Hypothalamus (tissue), 51 donors: Measurements from ENCODE around the gene SNCG.
A peak's percentile ranks its signal among the peaks of the same experiment; 100 is the strongest.
"Not testable (repeated sequence)": the region's sequence is repeated elsewhere in the genome, so short reads cannot be mapped to it uniquely, and the experiment has no call there.

Experiments
- DNase-seq, 51 donors: peaks; one replicate each; lab custom pipeline; 2025; lab: John Stamatoyannopoulos, UW

Gene SNCG

DNA sequence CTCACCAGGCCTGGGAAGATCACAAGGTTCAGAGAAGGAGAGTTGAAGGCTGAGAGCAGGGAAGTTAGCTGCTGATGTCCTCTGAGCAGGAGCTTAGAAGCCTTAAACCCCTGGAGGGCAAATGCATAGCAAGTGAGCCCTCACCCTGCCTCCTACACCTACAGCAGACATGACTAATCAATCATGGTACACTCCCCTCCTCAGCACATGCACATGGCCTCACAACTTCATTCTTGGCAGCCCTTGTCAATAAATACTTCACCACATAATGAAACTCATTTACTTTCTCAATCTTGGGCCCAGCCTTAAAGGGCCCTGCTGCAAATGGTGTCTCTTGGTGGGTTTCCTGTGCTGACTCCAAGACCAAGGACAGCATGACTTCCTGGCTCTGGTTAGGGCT is 13.9 kb upstream of the SNCG start:
- DNase-seq = no peak

DNA sequence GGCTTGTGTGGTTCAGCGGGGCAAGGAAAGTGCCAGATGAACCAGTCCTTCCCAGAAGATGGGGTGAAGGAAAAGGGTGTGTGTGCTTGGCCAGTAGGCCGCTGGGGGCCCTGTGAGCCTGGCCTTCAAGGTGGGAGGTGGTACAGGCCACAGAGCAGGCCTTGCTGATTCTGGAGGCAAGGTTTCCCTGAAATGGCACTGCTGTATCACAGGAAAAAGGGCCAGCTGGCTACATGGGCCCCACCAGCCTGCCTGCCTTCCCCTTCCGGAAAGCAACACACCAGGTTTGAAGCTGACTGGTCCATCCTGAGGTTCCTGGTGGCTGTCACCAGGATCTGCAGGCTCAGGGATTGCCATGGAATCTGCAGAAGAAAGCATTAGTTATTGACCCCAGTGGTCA is 13.5 kb upstream of the SNCG start:
- no peak for DNase-seq

DNA sequence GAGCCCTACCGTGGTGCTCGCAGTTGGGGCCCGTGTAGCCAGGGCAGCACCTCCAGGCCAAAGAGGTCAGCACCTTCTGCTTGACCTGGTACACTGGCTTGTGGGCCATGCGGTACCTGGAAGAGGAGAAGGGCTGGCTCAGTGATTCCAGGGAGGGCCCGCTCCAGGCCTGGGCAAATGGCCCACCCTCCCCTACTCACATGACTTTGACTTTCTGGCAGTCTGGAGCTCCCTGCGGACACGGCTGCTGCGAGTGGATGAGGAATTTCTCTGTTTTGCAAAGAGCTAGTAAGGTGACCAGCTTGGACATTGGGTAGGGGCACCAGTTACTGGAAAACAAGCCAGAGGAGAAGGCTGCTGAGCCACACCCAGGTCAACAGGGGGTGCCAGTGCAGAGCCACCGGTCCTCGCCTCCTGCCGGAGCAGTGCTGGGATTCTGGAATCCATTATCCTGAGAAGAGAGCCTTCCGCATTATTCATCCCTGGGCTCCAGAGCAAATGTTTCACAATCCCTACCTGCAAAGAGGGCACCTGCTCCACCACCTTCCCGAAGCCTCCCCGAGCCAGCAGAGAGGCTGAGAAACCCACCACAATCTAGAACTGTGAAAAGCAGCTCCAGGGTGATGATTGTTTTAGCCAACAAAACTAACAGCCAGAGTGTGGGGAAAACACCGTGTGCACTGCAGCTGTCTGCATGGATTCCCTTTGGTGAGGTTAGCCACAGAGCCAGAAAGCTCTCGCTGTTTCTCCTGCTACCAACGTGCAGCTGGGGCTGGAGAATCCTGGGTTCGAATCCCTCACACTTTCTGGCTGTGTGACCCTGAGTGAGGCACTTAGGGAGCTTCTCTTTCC is 12.8 kb upstream of the SNCG start:
- DNase-seq = peak in 2 of 51 donors; percentile 20 to 31

GRCh38 chr10:86946213-86947155 is 11.9 kb upstream of the SNCG start:
- DNase-seq = peak in 8 of 51 donors; percentile 18 to 40 (median 23)

DNA sequence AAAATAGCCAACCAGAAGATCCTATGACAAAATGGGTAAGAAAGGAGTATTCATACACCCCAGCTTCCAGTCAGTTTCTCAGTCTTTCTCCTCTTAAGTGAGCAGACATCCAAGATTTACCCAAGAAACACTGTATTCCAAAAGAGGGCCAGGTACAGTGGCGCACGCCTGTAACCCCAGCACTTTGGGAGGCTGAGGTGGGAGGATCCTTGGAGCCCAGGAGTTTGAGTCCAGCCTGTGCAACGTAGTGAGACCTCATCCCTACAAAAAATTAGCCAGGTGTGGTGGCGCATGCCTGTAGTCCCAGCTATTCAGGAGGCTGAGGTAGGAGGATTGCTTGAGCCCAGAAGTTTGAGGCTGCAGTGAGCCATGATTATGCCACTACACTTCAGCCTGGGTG is 10.6 kb upstream of the SNCG start:
- DNase-seq = not testable (repeated sequence)

- DNase-seq = no peak
These were observed 8.1 kb upstream of the SNCG start for GRCh38 chr10:86950349-86950748.

GRCh38 chr10:86951184-86951761 is 7.1 kb upstream of the SNCG start:
- DNase-seq = no peak

DNA sequence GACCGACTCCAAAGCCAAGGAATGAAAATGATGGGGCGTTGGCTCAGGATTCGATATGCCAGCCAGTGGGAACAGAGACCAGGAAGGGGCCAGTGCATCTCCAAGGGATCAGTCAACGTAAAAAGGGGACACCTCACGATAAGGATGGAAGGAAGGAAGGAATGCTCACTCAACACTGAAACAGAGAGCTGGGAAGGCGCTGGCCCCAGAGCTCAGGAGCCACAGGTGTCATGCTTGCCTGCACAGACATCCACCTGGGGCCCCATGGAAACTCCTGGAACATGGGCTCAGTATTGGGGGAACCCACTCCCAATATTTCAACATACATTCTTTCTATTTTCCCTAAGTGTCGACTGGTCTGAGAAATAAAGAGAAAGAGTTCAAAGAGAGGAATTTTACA is 6.3 kb upstream of the SNCG start:
- no peak for DNase-seq

GRCh38 chr10:86952697-86953096 is 5.7 kb upstream of the SNCG start:
- DNase-seq = not testable (repeated sequence)

DNA sequence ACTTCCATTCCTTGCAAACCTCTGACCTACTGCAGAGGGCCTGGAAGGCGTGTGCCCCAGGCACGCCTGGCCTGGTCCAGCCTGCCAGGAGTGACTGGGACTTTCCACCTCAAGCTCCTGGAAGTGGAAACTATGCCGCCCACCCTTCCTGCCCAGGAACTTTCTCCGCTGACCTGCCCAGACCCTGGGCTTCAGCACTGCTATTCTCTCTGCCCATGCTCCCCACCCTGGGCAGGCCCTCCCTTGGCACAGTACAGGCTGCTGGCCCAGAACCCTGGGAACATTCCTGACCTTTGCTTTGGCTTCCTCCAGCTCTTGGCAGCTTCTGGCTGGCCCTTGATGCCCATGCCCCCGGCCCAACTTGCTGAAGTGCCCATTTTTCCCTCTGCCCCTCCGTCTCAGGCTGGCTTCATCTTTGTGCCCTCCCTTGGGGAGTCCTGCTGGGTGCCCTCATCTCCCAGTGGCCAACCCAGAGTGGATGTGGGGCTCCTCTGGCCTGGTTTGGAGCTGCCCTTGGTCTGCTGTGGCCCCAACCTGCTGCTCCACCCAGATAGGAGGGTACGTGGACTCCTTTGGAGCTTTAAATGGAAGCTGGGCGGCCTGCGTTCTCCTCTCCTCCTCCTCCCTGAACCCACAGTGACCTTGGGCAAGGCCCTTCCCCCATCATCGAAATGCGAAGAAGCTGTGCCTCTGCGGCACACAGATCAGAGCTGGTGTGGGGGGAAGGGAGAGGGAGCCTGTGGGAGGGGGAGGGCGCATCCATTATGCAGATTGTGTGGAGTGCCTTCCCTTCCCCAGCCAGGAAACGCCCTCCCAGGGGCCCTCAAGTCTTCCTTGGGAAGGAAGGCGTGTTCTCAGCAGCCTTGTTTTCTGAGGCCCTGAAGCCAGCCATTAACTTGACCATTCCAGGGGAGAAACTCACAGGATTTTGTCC is 4.4 kb upstream of the SNCG start:
- peak in 21 of 51 donors; percentile 21 to 70 (median 46) for DNase-seq

GRCh38 chr10:86954681-86955500 is 3.5 kb upstream of the SNCG start:
- DNase-seq = no peak

- no peak for DNase-seq
These were observed 2.8 kb upstream of the SNCG start for GRCh38 chr10:86955501-86956194.

GRCh38 chr10:86956195-86956847 is 2.1 kb upstream of the SNCG start:
- DNase-seq = no peak

GRCh38 chr10:86956848-86957448 is 1.5 kb upstream of the SNCG start:
- no peak for DNase-seq

DNA sequence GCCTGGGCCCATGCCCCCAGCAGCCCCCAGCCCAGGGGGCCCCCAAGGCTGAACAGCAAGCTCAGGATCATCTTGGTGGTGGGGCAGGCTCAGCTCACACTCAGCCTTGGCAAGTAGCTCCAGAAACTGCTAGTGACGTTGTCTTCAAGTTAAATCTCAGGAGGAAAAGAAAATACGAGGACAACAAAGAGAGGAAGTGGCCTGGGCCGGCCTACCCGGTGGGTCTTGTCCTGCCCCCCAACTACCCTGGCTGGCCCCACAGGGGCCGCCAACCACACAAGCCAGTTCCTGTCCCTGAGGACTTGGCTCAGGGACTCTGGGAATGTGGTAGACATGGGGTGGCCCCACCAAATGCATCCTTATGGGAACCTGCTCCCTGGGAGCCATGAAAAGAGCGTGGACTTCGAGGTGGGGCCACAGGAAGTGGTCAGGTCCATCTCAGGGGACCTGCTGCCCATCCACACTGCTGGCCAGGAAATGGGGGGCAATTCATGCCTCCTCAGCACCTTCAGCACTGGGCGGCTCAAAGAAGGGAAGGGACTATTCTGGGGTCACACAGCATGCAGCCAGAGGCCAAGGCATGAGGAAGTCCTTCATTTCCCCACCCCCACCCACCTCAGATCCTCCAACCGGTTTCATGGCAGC is 806 bp upstream of the SNCG start, which contains the start of gene MMRN2:
Gene MMRN2 (minus strand): TSS at position 145 of the 645 bp plus-strand sequence. CDS start 74 bp downstream, at position 71.
- no peak for DNase-seq

DNA sequence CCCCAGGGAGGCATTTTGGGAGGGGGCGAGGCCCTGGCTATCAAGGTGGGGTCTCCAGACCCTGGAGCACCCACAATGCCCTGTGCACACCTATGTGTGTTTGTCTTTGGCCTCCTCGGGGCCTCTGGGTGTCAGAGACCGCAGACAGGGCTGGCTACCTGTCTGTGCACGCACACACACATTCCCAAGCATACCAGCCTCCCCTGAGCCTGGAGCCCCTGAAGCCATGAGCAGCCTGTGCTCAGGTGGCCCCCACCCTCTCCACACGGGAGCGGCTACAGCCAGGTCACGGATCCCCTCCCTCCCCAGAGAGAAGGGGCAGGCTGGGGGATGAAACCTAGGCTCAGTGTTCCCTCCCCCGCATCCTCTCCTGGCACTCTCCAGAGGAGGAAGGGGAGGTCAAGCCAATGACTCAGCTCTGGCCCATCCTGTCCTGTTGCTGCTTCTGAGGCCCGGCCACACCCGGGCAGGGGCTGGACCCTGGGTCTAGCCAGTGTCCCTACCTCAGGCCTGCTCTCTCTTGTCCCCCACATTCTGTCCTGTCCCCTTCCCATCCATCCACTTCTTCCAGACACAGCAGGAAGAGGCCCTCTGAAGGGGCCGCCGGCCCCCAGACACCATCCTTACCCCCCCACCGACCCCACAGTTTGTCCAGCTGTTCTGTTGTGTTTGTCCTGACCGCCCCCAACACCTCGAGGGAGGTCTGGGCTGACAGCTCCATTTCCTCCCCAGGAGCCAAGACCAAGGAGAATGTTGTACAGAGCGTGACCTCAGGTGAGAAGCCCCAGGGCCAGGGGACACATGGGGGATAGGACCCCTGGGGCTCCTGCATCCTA is 720 bp downstream of the SNCG start:
- DNase-seq = peak in 2 of 51 donors; percentile 20 to 59
